Mesenchymal stem cell (in vitro differentiated cells and primary cell): ENCODE measurements around the gene NID1.
A peak's percentile ranks its signal among the peaks of the same experiment; 100 is the strongest.

Source experiments
- DNase-seq: peaks from one replicate; pipeline ENCODE4 v3.0.0-alpha.2; 2013
- H2AFZ ChIP-seq: one replicate; pipeline ENCODE4 v1.6.1; 2013; ENCODE audit warnings: low read depth, mild to moderate bottlenecking, control low read depth, inconsistent platforms, low read length, moderate library complexity
- H2AK5ac ChIP-seq: 2 replicates; pipeline ENCODE4 v1.6.1; 2013; ENCODE audit warnings: low read length, moderate library complexity, mild to moderate bottlenecking, inconsistent platforms; ENCODE audit not compliant: severe bottlenecking
- H2BK120ac ChIP-seq: one replicate; pipeline ENCODE4 v1.6.1; 2013; ENCODE audit warnings: low read depth, mild to moderate bottlenecking, inconsistent platforms, low read length, moderate library complexity
- H2BK12ac ChIP-seq, 2 experiments: one replicate each; pipeline ENCODE4 v1.6.1; 2013; ENCODE audit warnings: inconsistent platforms in 2 of 2, low read length in 2 of 2, mild to moderate bottlenecking in 2 of 2, moderate library complexity in 2 of 2, control low read depth in 1 of 2
- H2BK15ac ChIP-seq: one replicate; pipeline ENCODE4 v1.6.1; 2013; ENCODE audit warnings: mild to moderate bottlenecking, low read depth, inconsistent platforms; ENCODE audit not compliant: poor library complexity, severe bottlenecking
- H2BK5ac ChIP-seq: 2 replicates; pipeline ENCODE4 v1.6.1; 2013; ENCODE audit warnings: low read depth, mild to moderate bottlenecking, low read length, control low read depth, inconsistent platforms; ENCODE audit not compliant: poor library complexity, severe bottlenecking
- H3K14ac ChIP-seq, 2 experiments: one replicate each; pipeline ENCODE4 v1.6.1; 2013; ENCODE audit warnings: inconsistent platforms in 2 of 2, low read length in 2 of 2, control low read depth in 1 of 2, mild to moderate bottlenecking in 1 of 2, moderate library complexity in 1 of 2
- H3K18ac ChIP-seq, 2 experiments: one replicate each; pipeline ENCODE4 v1.6.1; 2013; ENCODE audit warnings: inconsistent platforms in 2 of 2, low read length in 2 of 2, control low read depth in 1 of 2, low read depth in 1 of 2, mild to moderate bottlenecking in 1 of 2
- H3K23ac ChIP-seq, 2 experiments: one replicate each; pipeline ENCODE4 v1.6.1; 2013; ENCODE audit warnings: inconsistent platforms in 2 of 2, low read length in 2 of 2, mild to moderate bottlenecking in 2 of 2, moderate library complexity in 2 of 2, control low read depth in 1 of 2
- H3K27ac ChIP-seq: 2 replicates; pipeline ENCODE4 v1.5.1; 2013; ENCODE audit warnings: mild to moderate bottlenecking, moderate library complexity, low read length, control low read depth, inconsistent platforms; ENCODE audit not compliant: poor library complexity, severe bottlenecking
- H3K27me3 ChIP-seq, 2 experiments: 2 replicates each; pipeline versions ENCODE4 v1.6.1 to v1.7.0; 2013; ENCODE audit warnings: low read length in 2 of 2, mild to moderate bottlenecking in 2 of 2, moderate library complexity in 2 of 2, control low read depth in 1 of 2, inconsistent platforms in 1 of 2; ENCODE audit not compliant: control insufficient read depth in 1 of 2, insufficient read depth in 1 of 2
- H3K36me3 ChIP-seq, 2 experiments: 2 replicates each; pipeline versions ENCODE4 v1.6.1 to v1.7.0; 2013; ENCODE audit warnings: low read length in 2 of 2, control low read depth in 1 of 2, inconsistent platforms in 1 of 2, low read depth in 1 of 2, mild to moderate bottlenecking in 1 of 2; ENCODE audit not compliant: insufficient read depth in 2 of 2, control insufficient read depth in 1 of 2
- H3K4ac ChIP-seq, 2 experiments: one replicate each; pipeline ENCODE4 v1.6.1; 2013; ENCODE audit warnings: inconsistent platforms in 2 of 2, low read length in 2 of 2, mild to moderate bottlenecking in 2 of 2, moderate library complexity in 2 of 2, control low read depth in 1 of 2, low read depth in 1 of 2
- H3K4me1 ChIP-seq: 2 replicates; pipeline ENCODE4 v1.6.1; 2013; ENCODE audit warnings: low read depth, low read length, control low read depth; ENCODE audit not compliant: control insufficient read depth, insufficient read depth
- H3K4me2 ChIP-seq: 2 replicates; pipeline ENCODE4 v1.6.1; 2013; ENCODE audit warnings: low read length, mild to moderate bottlenecking, inconsistent platforms; ENCODE audit not compliant: poor library complexity, severe bottlenecking
- H3K4me3 ChIP-seq, 2 experiments: 2 replicates each; pipeline versions ENCODE4 v1.5.1 to v1.7.0; 2013; ENCODE audit warnings: low read length in 2 of 2, mild to moderate bottlenecking in 2 of 2, control low read depth in 1 of 2, low read depth in 1 of 2; ENCODE audit not compliant: insufficient read depth in 1 of 2
- H3K79me1 ChIP-seq: replicated peaks from 2 replicates; pipeline ENCODE4 v1.6.1; 2013; ENCODE audit warnings: mild to moderate bottlenecking, control low read depth, low read length, inconsistent platforms; ENCODE audit not compliant: poor library complexity, severe bottlenecking
- H3K9ac ChIP-seq: 2 replicates; pipeline ENCODE4 v1.7.0; 2013; ENCODE audit warnings: mild to moderate bottlenecking, low read length, moderate library complexity
- H3K9me3 ChIP-seq: 2 replicates; pipeline ENCODE4 v1.7.0; 2013; ENCODE audit warnings: mild to moderate bottlenecking, low read length; ENCODE audit not compliant: control insufficient read depth
- H4K8ac ChIP-seq: one replicate; pipeline ENCODE4 v1.6.1; 2013; ENCODE audit warnings: inconsistent platforms, mild to moderate bottlenecking, low read length, moderate library complexity
- H4K91ac ChIP-seq: one replicate; pipeline ENCODE4 v1.6.1; 2013; ENCODE audit warnings: mild to moderate bottlenecking, low read length, inconsistent platforms
- WGBS: methylation state at CpG from one replicate; pipeline ENCODE4 v1.1.7; 2013; ENCODE audit warnings: mixed read lengths; 5-methylcytosine and 5-hydroxymethylcytosine counted together

The NID1 gene

DNA sequence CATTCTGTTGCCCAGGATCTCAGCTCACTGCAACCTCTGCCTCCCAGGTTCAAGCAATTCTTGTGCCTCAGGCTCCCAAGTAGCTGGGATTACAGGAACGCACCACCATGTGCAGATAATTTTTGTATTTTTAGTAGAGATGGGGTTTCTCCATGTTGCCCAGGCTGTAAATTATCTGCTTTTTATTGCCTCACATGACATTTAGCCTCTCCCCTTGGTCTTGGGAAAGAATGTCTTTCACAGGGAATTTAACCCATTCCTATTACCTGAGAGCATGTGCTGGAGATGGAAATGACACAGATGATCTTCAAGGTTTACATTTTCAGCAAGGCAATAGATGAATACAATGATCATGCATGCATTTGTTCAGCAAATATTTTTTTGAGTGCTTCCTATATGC is 75.8 kb downstream of the NID1 start:
- no peak overlapping the region for H2AFZ ChIP-seq
- no peak overlapping the region for H3K4me3 ChIP-seq
- no peak overlapping the region for H3K9ac ChIP-seq
- H2BK12ac ChIP-seq: no peak overlapping the region
- H3K18ac ChIP-seq: no peak overlapping the region
- peaks cover 18% of the 10 kb centered on the region for H3K9me3 ChIP-seq
- H4K91ac ChIP-seq: no peak overlapping the region
- no peak overlapping the region for H2BK120ac ChIP-seq
- no peak overlapping the region for H3K27ac ChIP-seq
- H2AK5ac ChIP-seq: no peak overlapping the region
- no peak overlapping the region for H4K8ac ChIP-seq
- no peak overlapping the region for H3K23ac ChIP-seq
- H3K4me1 ChIP-seq: no peaks in the 10 kb centered on the region
- WGBS: no CpG with 5 or more reads among the region's 1 CpG
- no peak for DNase-seq
- no peak overlapping the region for H3K4me2 ChIP-seq
- H2BK15ac ChIP-seq: no peak overlapping the region
- H3K36me3 ChIP-seq: peaks cover 0 to 57% of the 10 kb centered on the region in 2 experiments
- no peaks in the 10 kb centered on the region for H3K79me1 ChIP-seq
- no peak overlapping the region for H3K14ac ChIP-seq
- no peak overlapping the region for H3K4ac ChIP-seq
- no peaks in the 10 kb centered on the region for H3K27me3 ChIP-seq
- no peak overlapping the region for H2BK5ac ChIP-seq

DNA sequence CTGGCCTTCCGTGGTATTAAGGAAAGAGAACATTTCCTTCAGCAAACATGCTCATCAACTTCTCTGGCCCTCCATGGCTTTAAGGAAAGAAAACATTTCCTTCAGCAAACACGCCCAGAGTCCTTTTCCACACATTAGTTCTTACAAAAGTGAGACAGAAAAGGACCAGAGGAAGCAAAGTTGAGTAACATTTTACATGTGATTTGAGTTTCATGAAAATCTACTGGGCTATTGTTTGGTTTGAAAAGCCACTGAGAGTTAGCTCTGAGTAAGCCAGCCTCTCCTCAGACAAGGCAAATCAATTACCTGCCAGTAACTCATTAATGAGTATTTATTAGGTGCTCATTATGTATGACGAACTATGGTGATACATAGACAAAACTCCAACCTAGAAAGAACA is 78.0 kb downstream of the NID1 start:
- WGBS: 100% methylated on average over 1 of the region's 3 CpGs
- Histone ChIP-seq H2BK5ac (no peak overlapping the region), H2AK5ac (no peak overlapping the region), H3K27me3 (no peaks in the 10 kb centered on the region), H3K79me1 (no peaks in the 10 kb centered on the region), H2AFZ (no peak overlapping the region), H2BK15ac (no peak overlapping the region), H3K36me3 (peaks cover 0 to 49% of the 10 kb centered on the region in 2 experiments), H4K8ac (peak overlapping the region; percentile 45), H3K4ac (no peak overlapping the region), H3K9ac (no peak overlapping the region), H3K4me3 (no peak overlapping the region), H3K23ac (no peak overlapping the region), H2BK12ac (no peak overlapping the region), H3K9me3 (peaks cover 18% of the 10 kb centered on the region), H3K27ac (no peak overlapping the region), H2BK120ac (no peak overlapping the region), H3K4me1 (no peaks in the 10 kb centered on the region), H3K14ac (no peak overlapping the region), H3K4me2 (no peak overlapping the region), H4K91ac (no peak overlapping the region), H3K18ac (no peak overlapping the region)
- no peak for DNase-seq

DNA sequence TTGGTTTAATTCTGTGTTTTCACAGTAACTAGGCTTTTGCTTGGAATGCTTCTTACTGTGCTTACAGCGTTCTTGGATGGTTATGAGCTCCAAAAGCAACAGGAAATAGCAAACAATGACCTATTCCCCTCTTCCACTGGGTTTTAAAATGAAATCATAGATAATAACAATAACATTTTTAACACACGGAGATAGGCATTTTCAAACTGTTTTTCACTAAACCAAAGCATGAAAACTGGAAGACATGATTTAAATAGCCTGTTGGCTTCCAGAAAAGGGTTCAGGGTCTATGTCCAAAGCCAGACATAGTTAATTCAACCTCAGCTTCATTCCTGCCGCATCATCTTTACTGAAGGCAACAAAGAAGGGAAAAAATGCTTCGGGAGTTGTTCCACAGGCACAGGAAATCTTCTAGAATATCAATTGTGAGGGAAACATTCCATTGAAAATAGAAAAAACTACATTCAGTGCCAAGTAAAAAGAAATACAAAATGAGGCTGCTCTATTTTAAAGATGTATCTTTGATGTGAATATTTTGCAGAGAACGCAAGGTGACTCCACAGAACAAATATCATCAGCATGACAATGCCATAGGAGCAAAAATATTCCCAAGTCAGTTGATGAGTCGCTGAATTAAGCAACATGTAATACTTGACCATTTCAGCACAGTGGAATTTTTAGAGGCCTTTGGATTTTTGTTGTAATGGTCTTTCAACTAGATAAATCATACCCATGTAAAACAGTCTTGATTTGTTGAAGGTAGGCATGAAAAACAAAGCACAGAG is 80.7 kb downstream of the NID1 start:
- Histone ChIP-seq H3K9me3 (peaks cover 8% of the 10 kb centered on the region), H3K4me1 (no peaks in the 10 kb centered on the region), H3K4ac (no peak overlapping the region), H3K79me1 (no peaks in the 10 kb centered on the region), H2BK5ac (no peak overlapping the region), H3K9ac (peak overlapping the region; percentile 78), H2BK120ac (no peak overlapping the region), H3K4me2 (no peak overlapping the region), H3K23ac (no peak overlapping the region), H3K18ac (no peak overlapping the region), H2BK15ac (no peak overlapping the region), H3K27me3 (no peaks in the 10 kb centered on the region), H3K36me3 (peaks cover 0 to 58% of the 10 kb centered on the region in 2 experiments), H3K14ac (no peak overlapping the region), H3K27ac (peak overlapping the region; percentile 73), H3K4me3 (no peak overlapping the region), H4K91ac (no peak overlapping the region), H2AFZ (no peak overlapping the region), H2AK5ac (no peak overlapping the region), H2BK12ac (no peak overlapping the region), H4K8ac (no peak overlapping the region)
- peak; percentile 84 for DNase-seq
- WGBS: 22% methylated on average over 4 of the region's 6 CpGs

DNA sequence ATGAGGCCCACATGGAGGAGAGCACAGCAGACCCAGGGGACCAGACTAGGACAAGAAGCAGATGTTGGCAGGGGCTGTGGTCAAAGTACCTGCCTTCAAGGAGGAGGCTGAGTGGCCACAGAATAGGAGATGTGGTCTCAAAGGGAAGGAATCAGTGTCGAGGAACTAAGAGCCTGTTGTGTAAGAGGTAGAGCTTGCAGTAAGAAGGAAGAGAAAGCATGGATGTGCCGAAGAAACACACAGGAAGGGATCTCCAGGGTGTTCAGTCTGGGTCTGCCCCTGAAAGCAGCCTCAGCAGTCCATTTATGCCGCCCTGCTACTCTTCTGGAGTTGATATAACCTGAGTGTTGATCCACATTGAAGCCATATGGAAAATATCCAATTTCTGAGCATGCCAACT is 83.9 kb downstream of the NID1 start:
- H3K18ac ChIP-seq: no peak overlapping the region
- no peak overlapping the region for H3K9ac ChIP-seq
- H4K91ac ChIP-seq: no peak overlapping the region
- H3K27me3 ChIP-seq: no peaks in the 10 kb centered on the region
- no peak for DNase-seq
- WGBS: 94% methylated on average over 3 of the region's 3 CpGs
- no peak overlapping the region for H2AK5ac ChIP-seq
- no peak overlapping the region for H2BK120ac ChIP-seq
- H3K4me3 ChIP-seq: no peak overlapping the region
- H2AFZ ChIP-seq: no peak overlapping the region
- H3K23ac ChIP-seq: no peak overlapping the region
- no peak overlapping the region for H2BK15ac ChIP-seq
- H3K27ac ChIP-seq: no peak overlapping the region
- H3K79me1 ChIP-seq: no peaks in the 10 kb centered on the region
- no peak overlapping the region for H3K14ac ChIP-seq
- H3K4ac ChIP-seq: no peak overlapping the region
- H2BK5ac ChIP-seq: no peak overlapping the region
- H3K4me2 ChIP-seq: no peak overlapping the region
- H4K8ac ChIP-seq: no peak overlapping the region
- no peaks in the 10 kb centered on the region for H3K4me1 ChIP-seq
- peaks cover 21% of the 10 kb centered on the region for H3K9me3 ChIP-seq
- peaks cover 6 to 74% of the 10 kb centered on the region in 2 experiments for H3K36me3 ChIP-seq
- no peak overlapping the region for H2BK12ac ChIP-seq
